ENCODE measurements around the gene CSNK1E. TPM values are rescaled to one million over a fixed set of nuclear protein-coding genes. Genes with fewer than 3 reads are reported as not detected.

The CSNK1E gene
- total RNA-seq, 1 donor from 2014 or later: 29.4 TPM

DNA sequence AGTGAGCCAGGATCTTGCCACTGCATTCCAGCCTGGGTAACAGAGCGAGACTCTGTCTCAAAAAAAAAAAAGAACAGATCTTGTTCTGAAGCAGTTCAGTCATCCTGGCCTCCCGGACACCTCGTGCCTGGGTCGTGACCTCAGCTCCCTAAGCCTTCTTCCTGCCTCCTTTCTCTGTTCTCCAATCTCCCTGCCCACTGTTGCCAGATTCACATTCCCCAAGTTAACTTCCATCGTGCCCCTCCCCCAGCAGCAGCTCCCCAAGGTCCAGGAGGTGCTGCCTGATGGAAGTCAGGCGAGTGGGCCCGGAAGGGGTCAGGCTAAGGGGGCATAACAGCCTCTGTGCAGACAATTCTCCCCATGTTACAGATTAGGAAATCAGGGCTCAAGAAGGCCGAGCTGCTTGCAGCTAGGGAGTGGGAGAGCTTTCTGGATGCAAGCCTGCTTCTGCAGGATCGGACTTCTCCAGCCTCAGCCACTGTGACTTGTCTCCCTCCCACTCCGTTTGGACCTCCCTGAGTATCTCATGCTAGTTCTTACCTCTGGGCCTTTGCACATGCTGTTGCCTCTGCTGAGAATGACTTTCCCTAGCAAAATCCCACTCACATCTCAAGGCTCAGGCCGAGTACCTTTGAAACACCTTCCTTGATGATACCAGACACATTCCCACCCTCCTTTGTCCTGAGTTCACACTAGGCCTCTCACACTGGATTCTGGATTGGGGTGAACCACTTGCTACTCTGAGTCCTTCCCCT, 30.1 kb downstream of the CSNK1E start:
- ATAC-seq: no peak
- no peak for DNase-seq (ENCODE audit: low spot score)

DNA sequence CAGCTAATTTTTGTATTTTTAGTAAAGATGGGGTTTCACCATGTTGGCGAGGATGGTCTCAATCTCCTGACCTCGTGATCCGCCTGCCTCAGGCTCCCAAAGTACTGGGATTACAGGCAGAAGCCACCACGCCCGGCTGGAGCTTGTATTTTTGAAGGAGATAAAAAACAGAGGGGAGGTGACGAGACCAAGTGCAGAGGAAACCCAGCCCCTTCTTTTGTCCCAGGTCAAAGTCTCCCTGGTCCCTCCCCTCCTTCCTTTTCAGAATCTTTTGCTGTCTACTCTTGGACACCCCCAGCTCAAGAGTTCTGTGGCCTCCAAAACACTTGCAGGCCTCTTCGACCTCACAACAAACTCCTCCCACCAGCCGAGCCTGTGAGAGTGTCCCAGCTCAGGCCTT, 32.2 kb downstream of the CSNK1E start:
- peak; percentile 26 for ATAC-seq
- DNase-seq (ENCODE audit: low spot score): no peak

DNA sequence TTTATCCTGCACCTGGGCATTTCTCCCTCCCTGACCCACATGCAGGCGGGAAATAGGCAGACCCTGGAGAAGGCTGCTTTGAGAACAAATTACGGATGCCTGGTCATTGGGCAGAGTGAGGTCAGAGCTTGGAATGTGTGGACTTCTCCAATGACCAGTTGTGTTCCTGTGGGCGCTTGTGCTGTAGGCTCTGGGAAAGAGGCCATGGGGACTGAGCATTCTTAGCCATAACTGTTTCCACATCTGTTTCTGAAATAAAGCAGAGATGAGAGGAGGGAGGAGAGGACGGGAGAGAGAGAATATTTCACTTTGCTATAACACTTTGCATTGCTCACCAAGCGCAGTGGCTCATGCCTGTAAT, 33.2 kb downstream of the CSNK1E start:
- no peak for DNase-seq (ENCODE audit: low spot score)
- peak; percentile 34 for ATAC-seq

DNA sequence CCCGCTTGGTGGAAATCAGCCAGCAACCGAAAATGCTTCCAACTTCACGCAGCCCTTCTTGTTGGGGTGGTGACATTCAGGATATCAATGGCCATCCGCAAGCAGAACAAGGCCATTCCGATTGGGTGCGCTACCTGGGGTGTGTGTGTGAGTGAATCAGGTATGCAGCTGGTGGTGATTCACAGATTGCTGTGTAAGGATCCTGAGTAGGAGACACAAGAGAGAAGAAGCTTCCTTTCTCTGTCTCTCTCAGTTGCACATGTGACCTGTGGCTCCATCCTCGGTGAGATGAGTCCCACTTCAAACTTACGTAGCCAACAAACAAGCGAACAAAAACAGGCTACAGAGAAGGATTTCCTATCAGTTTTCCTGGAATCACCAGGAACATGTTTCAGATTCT, 34.8 kb downstream of the CSNK1E start:
- no peak for DNase-seq (ENCODE audit: low spot score)
- ATAC-seq: no peak

DNA sequence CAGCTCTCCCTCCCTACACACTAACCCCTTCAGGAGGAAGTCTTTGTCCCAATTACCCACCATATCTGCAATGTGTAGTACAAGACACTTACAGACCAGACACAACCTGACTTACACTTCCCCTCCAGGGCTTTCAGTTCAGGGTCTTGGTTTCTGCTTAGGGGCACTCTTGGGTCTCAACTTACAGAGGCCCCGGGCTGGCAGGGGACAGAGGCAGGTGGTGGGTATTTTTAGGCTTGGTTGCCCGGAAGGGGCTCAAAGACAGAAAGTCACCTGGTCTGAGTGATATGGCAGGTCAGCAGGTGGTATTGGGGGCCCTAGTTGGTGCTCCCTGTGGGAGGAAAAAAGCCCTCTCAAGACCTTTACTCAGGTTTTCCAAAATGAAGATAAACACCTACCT, 41.1 kb downstream of the CSNK1E start:
- no peak for ATAC-seq
- no peak for DNase-seq (ENCODE audit: low spot score)

DNA sequence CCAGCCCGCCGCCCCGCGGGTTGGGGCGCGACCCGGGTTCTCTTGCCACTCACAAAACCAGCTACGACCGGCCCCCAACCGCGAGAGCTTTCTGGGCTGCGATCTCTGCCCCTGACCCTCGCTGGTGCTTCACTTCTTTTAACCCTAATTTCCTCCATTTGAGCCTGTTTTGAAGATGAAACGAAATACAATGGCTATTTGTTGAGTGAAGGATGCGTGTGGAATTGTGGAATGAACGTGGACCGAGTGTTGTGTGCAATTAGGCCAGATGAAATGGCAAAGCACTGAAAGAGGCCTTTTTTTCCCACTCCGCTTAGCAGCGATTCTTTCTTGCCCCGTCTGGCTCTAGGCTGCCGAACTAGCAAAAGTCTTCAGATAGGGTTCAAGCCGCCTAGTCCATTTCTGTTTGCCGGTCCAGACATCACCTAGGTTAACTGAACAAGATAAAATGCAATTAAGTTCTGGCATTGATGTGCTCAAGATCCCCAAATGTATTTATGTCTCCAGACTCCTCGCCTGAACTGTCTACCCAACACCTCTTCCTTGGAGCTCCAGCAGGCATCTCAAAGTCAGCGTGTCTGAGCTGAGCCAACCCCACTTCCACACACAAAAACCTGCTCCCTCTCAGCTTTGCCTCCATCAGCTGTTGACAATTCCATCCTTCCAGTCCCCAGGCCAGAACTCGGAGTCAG, 44.0 kb downstream of the CSNK1E start:
- ATAC-seq (no peak), DNase-seq (ENCODE audit: low spot score) (no peak)

DNA sequence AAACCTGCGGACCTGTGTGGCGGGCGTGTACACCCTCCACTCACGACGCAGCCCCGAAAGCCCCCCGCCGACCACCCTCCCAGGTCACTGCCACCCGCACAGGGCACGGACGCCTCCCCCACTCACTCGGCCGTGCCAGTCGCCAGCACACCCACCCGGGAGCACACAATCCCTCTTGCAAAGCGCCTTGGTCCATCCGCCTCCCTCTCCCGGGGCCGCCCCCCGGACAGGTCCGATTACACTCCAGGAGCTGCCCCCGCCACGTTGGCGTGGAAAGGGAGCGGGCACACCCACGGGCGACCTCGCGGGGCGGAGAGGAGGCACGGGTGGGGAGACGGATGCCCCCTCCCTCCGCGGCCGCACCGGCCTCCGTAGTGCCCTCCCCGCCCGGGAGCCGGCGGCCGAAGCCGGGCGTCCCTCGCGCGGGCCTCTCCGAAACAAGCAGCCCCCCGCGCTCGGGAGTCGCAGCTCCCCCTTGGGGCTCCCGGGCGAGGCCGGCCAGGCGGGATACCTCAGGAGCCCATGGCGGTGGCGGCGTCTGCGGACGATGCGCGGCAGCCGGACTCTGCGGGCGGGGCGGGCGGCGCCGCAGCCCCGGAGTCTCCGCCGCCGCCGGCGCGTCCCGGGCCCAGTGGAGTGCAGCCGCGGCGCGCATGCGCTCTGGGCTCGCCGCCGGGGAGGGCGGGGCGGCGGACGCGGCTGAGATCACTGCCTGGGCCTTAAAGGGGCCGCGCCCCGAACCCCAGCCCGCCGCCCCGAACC, 44.7 kb downstream of the CSNK1E start, which contains the start of gene TMEM184B:
TMEM184B (minus strand) TSS at position 638 of the 762 bp plus-strand sequence. CDS start 25,049 bp downstream, outside the sequence.
- DNase-seq (ENCODE audit: low spot score): peak; percentile 84
- peak; percentile 96 for ATAC-seq

DNA sequence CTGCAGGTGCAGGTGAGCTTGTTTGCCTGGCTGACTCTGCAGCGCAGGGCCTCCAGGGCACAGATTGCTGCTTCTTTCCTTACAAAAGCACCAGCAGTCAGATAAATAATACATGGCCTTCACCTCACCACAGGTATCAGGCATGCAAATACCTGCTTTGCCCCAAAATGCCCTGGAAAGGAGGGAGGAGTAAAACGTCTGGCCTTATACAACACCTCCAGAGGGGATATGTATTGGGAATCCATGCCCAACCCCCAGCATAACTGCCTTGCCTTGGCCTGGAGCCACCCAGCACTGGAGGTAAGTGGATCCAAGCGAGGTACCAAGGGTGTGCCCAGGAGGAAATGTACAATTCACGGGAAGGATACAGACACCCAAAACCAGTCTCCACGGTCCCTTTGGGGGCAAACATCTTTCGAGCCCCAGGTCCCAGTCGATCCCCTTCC, 45.3 kb downstream of the CSNK1E start:
- ATAC-seq (peak; percentile 60), DNase-seq (ENCODE audit: low spot score) (peak; percentile 58)

DNA sequence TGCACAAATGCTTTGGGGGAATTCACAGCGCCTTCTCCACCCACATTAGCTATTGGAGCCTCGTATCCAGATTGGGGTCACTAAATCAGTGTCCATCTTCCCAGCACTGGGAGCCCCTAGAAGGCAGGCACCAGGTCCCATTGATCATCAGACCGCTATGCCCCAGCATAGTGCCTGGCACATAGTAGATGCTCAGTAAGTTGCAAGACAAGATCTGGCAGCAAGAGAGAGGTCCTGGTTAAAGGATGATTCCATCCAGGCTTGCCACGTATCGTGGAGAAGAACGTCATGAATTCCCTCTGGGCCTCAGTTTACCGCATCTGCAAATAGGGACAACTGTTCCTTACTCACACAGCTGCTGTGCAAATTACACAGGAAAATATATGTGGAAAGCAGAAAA, 46.1 kb downstream of the CSNK1E start:
- no peak for DNase-seq (ENCODE audit: low spot score)
- ATAC-seq: no peak

DNA sequence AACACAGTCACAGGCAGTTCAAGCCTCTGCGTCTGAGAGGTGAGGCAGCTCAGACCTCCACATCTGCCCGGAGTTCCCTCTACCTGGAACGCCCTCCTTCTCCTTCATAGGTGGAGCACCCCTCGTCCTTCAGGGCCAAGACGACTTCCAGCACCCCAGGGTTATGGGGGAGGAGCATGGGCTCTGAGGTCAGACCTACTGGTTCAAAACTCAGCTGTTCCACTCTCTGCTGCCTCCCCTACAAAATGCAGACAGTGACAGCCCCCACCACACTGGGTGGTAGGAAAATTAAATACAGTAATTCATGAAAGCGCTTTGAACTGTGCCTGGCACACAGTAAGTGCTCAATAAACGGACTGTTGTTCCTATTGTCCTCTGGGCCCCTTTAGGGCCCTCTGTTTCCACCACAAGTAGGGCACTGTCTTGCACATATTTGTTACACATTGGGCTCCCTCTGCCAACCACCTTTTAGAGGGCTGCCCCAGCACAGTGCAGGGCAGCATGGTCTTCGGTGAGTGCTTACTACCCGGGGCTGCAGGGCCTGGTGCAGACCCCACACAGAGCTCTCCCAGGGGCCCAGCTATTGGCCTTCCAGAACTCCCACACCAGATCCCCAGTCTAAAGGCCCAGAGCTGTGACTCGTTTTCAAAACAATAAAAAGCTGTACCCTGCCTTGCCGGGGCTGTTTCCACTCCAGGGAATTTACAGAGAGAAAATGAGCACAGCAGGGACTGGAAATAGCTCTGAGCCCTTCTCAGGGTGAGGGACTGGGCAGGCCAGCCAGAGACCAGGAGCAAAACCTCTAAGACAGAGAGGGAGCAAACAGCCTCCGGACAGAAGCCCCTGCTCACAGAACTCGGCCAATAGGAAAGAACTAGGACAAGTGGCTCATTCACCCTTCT, 46.9 kb downstream of the CSNK1E start:
- ATAC-seq (no peak), DNase-seq (ENCODE audit: low spot score) (no peak)

DNA sequence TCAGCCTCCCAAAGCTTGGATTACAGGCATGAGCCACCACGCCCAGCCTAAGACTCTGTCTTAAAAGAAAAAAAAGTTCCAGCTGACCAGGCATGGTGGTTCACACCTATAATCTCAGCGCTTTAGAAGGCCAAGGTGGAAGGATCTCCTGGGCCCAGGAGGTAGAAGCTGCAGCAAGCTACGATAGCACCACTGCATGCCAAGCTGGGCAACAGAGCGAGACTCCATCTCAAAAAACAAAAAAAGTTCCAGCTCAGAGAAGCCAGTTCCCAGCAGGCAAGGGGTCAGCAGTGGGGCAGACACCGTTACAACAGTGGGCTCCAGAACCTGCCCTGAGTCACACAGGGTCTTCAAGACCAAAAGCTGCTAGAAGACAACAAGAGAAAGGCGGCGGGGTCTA, 47.8 kb downstream of the CSNK1E start:
- ATAC-seq (no peak), DNase-seq (ENCODE audit: low spot score) (no peak)

DNA sequence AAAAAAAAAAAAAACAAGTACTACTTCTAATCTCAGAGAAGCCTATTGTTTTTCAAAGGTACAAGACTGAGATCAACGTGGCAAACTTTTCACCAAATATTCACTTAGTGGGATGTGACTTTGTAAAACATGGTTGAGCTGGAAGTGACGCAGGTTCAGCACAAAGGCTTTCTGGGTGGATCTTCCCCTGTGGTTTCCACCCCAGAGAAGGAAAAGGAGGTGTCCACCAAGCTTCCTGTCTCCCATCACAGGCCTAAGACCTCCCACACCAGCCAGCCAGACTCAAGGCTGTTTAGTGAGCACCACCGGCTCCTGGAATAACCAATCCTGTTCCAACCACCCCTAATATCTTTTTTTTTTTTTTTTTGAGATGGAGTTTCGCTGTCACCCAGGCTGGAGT, 50.1 kb downstream of the CSNK1E start:
- DNase-seq (ENCODE audit: low spot score) (no peak), ATAC-seq (peak; percentile 55)

DNA sequence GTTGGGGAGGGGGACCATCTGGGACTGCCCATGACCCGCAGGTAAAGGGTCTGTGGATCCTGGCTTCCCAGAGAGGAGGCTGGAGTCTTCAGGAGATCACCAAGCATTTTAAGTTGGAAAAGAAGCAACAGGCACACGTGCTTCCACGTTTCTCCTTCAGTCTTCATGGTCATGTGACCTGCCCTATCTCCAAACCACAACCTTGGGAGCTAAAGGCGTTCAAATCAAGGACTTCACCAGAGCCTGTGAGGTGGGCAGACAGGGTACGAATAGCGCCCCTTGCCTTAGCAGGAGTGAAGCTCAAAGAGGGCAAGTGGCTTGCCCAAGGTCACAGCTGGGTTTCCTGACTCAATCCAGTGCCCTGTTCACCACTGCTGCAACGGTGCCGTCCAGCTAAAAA, 51.1 kb downstream of the CSNK1E start:
- ATAC-seq: no peak
- no peak for DNase-seq (ENCODE audit: low spot score)

DNA sequence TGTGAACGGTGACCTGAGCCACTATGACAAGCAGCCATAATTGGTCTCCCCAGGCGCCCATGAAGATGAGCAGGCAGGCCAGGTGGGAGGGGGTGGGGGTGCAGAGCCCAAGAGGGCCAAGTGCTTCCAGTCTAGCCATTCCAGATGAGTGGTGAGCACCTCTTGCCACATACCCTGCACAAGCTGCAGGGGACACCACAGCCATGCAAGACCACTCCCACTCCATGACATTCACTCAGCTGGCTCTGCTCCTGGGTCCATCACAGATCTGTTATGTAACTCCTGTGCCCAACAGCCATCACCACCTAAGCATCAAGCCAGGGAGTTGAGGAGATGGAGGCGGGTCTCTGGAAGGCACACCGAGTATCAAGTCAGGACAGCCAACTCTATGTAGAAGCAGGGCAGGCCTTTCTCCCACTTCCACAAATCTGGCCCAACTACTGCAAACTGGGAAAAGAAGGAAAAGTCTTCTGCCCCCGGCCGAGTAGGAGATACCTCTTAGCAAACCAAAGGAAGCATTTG, 52.9 kb downstream of the CSNK1E start:
- DNase-seq (ENCODE audit: low spot score) (no peak), ATAC-seq (no peak)

DNA sequence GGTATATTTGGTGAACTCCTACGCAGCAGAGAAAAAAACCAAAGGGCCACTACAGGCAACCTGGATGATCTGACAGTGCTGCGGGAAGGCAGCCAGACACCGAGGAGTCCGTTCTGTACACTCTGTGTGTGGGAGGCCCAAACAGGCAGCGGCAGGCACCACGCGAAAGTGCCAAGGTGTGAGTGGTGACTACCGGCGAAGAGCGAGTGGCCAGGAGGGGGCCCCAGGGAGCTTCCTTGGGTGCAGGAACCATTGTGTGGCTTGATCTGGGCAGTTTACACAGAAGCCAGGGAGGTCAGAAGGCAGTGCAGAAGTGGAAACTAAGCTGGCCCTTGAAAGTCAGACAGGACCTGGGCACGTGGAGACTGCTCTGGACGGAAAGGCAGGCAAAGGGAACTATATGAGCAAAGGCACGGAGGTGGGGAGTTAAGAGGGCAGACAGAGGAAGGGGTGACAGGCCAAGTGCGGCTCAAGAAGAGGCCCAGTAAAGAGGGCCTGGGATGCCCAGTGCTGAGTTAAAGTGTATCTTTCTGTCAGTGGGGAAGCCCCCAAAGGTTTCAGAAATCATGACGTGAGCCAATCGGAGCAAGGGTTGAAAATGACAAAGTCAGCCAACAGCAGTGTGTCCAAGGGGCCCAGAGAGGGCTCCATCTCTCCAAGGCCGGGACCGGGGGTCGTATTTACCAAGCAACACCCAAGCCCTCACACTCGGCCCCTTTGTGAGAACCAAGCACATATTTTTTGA, 55.0 kb downstream of the CSNK1E start:
- peak; percentile 87 for ATAC-seq
- peak; percentile 72 for DNase-seq (ENCODE audit: low spot score)

DNA sequence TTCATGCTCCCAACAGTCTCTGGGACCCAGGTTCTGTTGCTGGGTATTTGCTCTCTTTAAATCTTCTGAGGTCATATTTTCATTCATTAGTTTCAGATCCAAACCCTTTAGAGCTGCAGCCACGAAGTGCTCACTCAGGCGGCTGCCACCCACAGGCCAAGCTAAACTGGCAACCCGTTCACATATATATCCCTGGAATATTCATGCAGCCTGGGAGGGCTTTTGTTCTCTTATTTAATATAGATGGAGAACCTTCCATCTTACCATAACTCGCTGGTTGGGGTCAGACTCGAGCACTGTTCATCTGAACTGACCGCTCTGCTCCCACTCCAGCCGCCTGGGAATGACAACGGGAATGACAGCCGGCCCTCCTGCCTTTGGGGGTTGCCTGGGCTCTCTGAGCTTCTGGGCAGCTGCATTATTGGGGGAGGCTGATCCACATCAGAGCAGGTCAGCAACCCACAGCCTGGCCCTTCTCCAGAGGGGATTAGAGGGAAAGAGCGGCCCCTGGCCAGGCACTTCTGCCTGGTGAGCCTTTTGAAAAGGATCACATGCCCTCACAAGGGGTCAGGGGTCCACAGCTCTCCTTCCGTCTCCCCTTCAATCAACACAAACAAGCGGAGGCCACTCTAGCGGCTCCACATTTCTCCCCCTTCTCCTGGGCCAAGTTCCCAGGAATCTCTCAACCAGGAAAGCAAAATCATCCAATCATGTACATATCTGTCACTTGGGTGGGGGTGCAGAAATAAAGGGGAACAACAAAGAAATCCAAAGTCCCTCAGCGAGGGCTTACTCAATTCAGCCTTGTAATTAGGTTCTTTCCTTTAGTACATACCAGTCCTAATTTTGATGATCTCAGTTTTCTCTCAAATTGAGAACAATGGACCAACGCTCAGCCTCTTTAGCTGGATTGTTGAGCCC, 56.2 kb downstream of the CSNK1E start:
- no peak for ATAC-seq
- DNase-seq (ENCODE audit: low spot score): no peak

DNA sequence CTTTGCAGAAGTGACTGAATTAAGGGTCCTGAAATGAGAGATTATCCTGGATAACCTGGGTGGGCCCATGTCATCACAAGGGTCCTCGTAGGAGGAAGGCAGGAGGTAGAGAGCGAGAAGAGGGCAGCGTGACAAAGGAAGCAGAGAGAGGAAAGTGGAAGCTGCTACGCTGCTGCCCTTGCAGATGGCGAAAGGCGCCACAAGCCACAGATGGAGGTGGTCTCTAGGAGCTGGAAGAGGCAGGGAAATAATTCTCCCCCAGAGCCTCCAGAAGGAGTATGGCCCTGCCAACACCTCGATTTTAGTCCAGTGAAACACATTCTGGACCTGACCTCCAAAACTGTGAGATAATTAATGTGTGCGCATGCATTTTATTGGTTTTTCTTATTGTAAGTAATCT, 57.9 kb downstream of the CSNK1E start:
- no peak for DNase-seq (ENCODE audit: low spot score)
- no peak for ATAC-seq

DNA sequence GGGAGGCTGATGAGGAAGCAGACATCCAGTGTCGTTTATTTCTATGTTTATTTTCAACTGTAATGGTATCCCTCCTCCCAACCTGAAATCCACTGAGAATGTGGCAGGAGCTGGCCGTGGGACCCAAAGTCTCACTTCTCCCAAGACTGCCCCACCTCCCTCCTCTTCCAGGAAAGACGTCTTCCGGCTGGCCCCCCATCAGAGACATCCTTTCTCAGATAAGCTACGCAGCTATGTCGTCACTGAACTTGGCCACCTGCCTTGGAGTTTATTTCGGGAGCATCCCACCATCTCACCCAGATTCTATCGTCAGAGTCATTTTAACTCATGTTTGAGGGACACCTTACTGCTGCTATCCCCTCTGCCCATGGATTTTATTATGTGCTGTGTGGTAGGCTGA, 58.3 kb downstream of the CSNK1E start:
- ATAC-seq: peak; percentile 14
- peak; percentile 65 for DNase-seq (ENCODE audit: low spot score)

All from left lobe of liver (tissue), 2 donors.